Measurements from ENCODE around the gene OGFOD2.

DNA sequence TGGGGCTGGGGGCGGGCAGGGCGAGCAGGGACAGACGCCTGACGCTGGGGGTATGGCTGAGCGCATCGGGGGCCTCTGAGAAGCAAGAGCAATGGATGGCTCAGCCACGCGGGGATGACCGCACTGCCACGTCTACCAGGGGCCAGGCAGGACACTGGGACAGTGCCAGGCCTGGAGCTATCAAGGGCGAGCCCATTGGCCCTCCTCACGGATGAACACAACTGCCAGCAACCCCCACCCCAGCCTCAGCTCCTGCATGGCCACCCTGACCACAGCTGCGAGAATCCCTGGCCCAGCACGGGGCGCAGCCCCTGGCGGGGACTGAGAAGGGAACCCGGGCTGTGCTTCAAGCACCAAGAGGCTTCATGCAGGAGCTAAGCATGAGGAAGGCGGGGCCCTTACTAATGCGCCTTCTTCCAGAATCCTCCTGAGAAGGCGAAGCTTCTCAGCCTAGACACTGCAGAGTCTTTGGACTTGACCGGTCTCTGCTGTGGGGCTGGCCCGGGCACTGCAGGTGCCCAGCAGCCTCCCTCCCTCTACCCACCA, 14.9 kb downstream of the OGFOD2 start:
- no peak for TF ChIP-seq CTCF (IDR thresholded peaks at IDR 0.05)
- TF ChIP-seq POLR2A (IDR thresholded peaks at IDR 0.05), result no peak
